GM12878 (cell line): ENCODE data around the gene ST6GALNAC3. TPM values are rescaled to one million over a fixed set of nuclear protein-coding genes. Genes with fewer than 3 reads are reported as not detected.

Experiments
- ATAC-seq: fragments of 200-7000 bp; cut with Tn5 transposase; 3 replicates; pipeline ENCODE4 v1.9.1; 2020; ENCODE audit warnings: mild to moderate bottlenecking, moderate library complexity
- Bru-seq: library from RNA; stranded (reverse); fragments of 400-500 nt; gene quantifications from one replicate; lab custom pipeline; 2021; lab: Mats Ljungman, UMichigan
- BruChase-seq, 2 experiments: library from RNA; stranded (reverse); fragments of 400-500 nt; gene quantifications; one replicate each; lab custom pipeline; 2021; lab: Mats Ljungman, UMichigan
- BruUV-seq: library from RNA; stranded (reverse); fragments of 400-500 nt; replicated peaks from 2 replicates; lab custom pipeline; 2021; lab: Mats Ljungman, UMichigan
- CTCF ChIA-PET: fragments of 300-600 bp; sonication (Branson Sonifier 250); formaldehyde crosslinking; extraction: SDS; loops from one replicate; lab custom pipeline; 2021; ENCODE audit warnings: inconsistent platforms; lab: Yijun Ruan, JAX
- POLR2A ChIA-PET: fragments of 350-600 bp; formaldehyde crosslinking; extraction: SDS; loops from one replicate; lab custom pipeline; 2021; ENCODE audit warnings: inconsistent platforms; lab: Charles Lee
- RAD21 ChIA-PET: fragments of 300-600 bp; sonication (Branson Sonifier 250); formaldehyde crosslinking; loops from one replicate; lab custom pipeline; 2023; ENCODE audit warnings: antibody characterized with exemption; ENCODE audit not compliant: unreplicated experiment; lab: Charles Lee
- SMC1A ChIA-PET: fragments of 300-600 bp; sonication (Branson Sonifier 250); formaldehyde crosslinking; loops from one replicate; lab custom pipeline; 2023; ENCODE audit not compliant: unreplicated experiment, uncharacterized antibody; lab: Charles Lee
- DNase-seq: peaks from one replicate; pipeline ENCODE4 v3.0.0-alpha.2; 2011; ENCODE audit warnings: low read depth, low spot score
- FAIRE-seq: peaks from 3 replicates; lab custom pipeline; 2011; peaks lifted over from hg19 to GRCh38; lab: Jason Lieb, UNC
- H2AFZ ChIP-seq: 2 replicates; pipeline ENCODE4 v1.6.0; 2011; ENCODE audit warnings: low read depth, low read length, control low read depth; ENCODE audit not compliant: control insufficient read depth
- H3K27ac ChIP-seq: 2 replicates; pipeline ENCODE4 v1.5.1; 2011; ENCODE audit warnings: control low read depth; ENCODE audit not compliant: control insufficient read depth, insufficient read depth
- H3K27me3 ChIP-seq, 2 experiments: replicated peaks in 1 of 2; 2 replicates each; pipeline versions ENCODE4 v1.6.0 to v1.6.1; 2011; ENCODE audit warnings: low read length in 1 of 2; ENCODE audit not compliant: control insufficient read depth in 2 of 2, insufficient read depth in 2 of 2
- H3K36me3 ChIP-seq, 2 experiments: 2 replicates each; pipeline ENCODE4 v1.5.1; 2011; ENCODE audit warnings: low read length in 1 of 2; ENCODE audit not compliant: control insufficient read depth in 2 of 2, insufficient read depth in 2 of 2
- H3K4me1 ChIP-seq: 2 replicates; pipeline ENCODE4 v1.6.1; 2011; ENCODE audit warnings: mild to moderate bottlenecking, low read length, moderate library complexity, mixed read lengths; ENCODE audit not compliant: control insufficient read depth, insufficient read depth
- H3K4me2 ChIP-seq: 2 replicates; pipeline ENCODE4 v1.6.0; 2011; ENCODE audit warnings: control low read depth; ENCODE audit not compliant: control insufficient read depth, insufficient read depth
- H3K4me3 ChIP-seq: fragments of 200-600 bp; sonication (generic); 2 replicates; pipeline ENCODE4 v1.5.1; 2016
- H3K79me2 ChIP-seq: 2 replicates; pipeline ENCODE4 v1.6.0; 2011; ENCODE audit warnings: low read length; ENCODE audit not compliant: control insufficient read depth, insufficient read depth
- H3K9ac ChIP-seq: 2 replicates; pipeline ENCODE4 v1.8.0; 2011; ENCODE audit warnings: low read length, control low read depth, mixed read lengths; ENCODE audit not compliant: control insufficient read depth, insufficient read depth
- H3K9me3 ChIP-seq: replicated peaks from 3 replicates; pipeline ENCODE4 v1.5.1; 2011; ENCODE audit warnings: mild to moderate bottlenecking, low read length; ENCODE audit not compliant: control insufficient read depth, insufficient read depth
- H4K20me1 ChIP-seq: 2 replicates; pipeline ENCODE4 v1.6.0; 2011; ENCODE audit not compliant: control insufficient read depth, insufficient read depth
- BHLHE40 ChIP-seq, 2 experiments: fragments of 450-650 bp in 1 of 2; IDR thresholded peaks; 2 replicates each; pipeline ENCODE4 v1.6.1; 2011 to 2017; ENCODE audit warnings: low read depth in 2 of 2, borderline replicate concordance in 1 of 2, improper control_type of control experiment in 1 of 2, low read length in 1 of 2, mild to moderate bottlenecking in 1 of 2
- EGR1 ChIP-seq, 2 experiments: IDR thresholded peaks; 1 replicate in 1 of 2; 2 replicates in 1 of 2; pipeline ENCODE4 v1.6.1; 2011 to 2012; ENCODE audit warnings: low read depth in 2 of 2, low read length in 2 of 2, borderline replicate concordance in 1 of 2, mild to moderate bottlenecking in 1 of 2, moderate library complexity in 1 of 2
- IKZF1 ChIP-seq: fragments of 450-650 bp; conservative IDR thresholded peaks from 2 replicates; pipeline ENCODE4 v1.6.1; 2017; ENCODE audit warnings: antibody characterized with exemption, mild to moderate bottlenecking
- NFYB ChIP-seq: IDR thresholded peaks from 2 replicates; pipeline ENCODE4 v1.6.1; 2011; ENCODE audit warnings: low read depth, mild to moderate bottlenecking, low read length, improper control_type of control experiment, moderate library complexity; ENCODE audit not compliant: insufficient read depth
- RAD51 ChIP-seq: fragments of 450-650 bp; IDR thresholded peaks from 2 replicates; pipeline ENCODE4 v1.6.1; 2016; ENCODE audit warnings: moderate library complexity, mild to moderate bottlenecking, inconsistent platforms
- WGBS: methylation state at CpG from one replicate; pipeline ENCODE4 v1.1.6; 2016; ENCODE audit warnings: low lambda C conversion rate; ENCODE audit not compliant: insufficient replicate concordance, insufficient coverage; ENCODE audit errors: missing lambda C conversion rate; 5-methylcytosine and 5-hydroxymethylcytosine counted together
- in situ Hi-C: fragments of 300-500 bp; cut with MboI; formaldehyde crosslinking; loops from 9 replicates; pipeline ENCODE4 v1.14.3; 2018; ENCODE audit warnings: mixed read lengths
- intact Hi-C: fragments of 100-400 bp; cut with micrococcal nuclease; formaldehyde crosslinking; loops from one replicate; pipeline ENCODE4 v1.14.2; 2022; ENCODE audit not compliant: unreplicated experiment
- long read RNA-seq, 2 experiments: library from polyadenylated mRNA; unstranded; transcript quantifications; one replicate each; pipeline ENCODE4 v2.0.0, GENCODE V29; 2019 to 2020
- polyA minus RNA-seq, 3 experiments: library from RNA; depleted of rRNA, polyadenylated mRNA; stranded (reverse); fragments of >200 nt; gene quantifications; 2 replicates each; pipeline ENCODE4 v1.2.3, GENCODE V29; 2011
- polyA plus RNA-seq, 11 experiments: library from polyadenylated mRNA; depleted of rRNA in 4 of 11; unstranded in 6 of 11; stranded (reverse) in 5 of 11; fragments of >200 nt; fragmentation: Nextera tagmentation in 4 of 11; fragmentation: Illumina TruSeq in 1 of 11; extraction: Ambion mirVana in 4 of 11; extraction: Trizol in 1 of 11; gene quantifications; 1 replicate in 1 of 11; 2 replicates in 10 of 11; pipeline versions ENCODE4 v1.2.1 to v1.2.3, GENCODE V29; 2011 to 2016; ENCODE audit warnings: inconsistent platforms in 2 of 11, missing spikeins in 2 of 11, low read depth in 1 of 11
- total RNA-seq, 4 experiments: library from RNA; depleted of rRNA in 3 of 4; stranded (reverse); fragments of >200 nt in 3 of 4; fragmentation: Illumina TruSeq in 1 of 4; extraction: Trizol in 1 of 4; gene quantifications; 2 replicates each; pipeline versions ENCODE4 v1.2.1 to v1.2.3, GENCODE V29; 2013 to 2021
- TF ChIP-seq, protein P1 (sequence below): fragments of 450-650 bp; formaldehyde crosslinking; IDR thresholded peaks from 2 replicates; pipeline ENCODE4 v1.4.0; 2022; ENCODE audit warnings: mild to moderate bottlenecking, moderate library complexity
- TF ChIP-seq, protein P2 (sequence below): IDR thresholded peaks from 2 replicates; pipeline ENCODE4 v1.6.1; 2011; ENCODE audit warnings: low read depth, low read length, improper control_type of control experiment, borderline replicate concordance
- TF ChIP-seq, protein P3 (sequence below): fragments of 450-650 bp; IDR thresholded peaks from 2 replicates; pipeline ENCODE4 v1.6.1; 2018; ENCODE audit warnings: borderline replicate concordance, mild to moderate bottlenecking; ENCODE audit not compliant: partially characterized antibody

The ST6GALNAC3 gene
- 0.23 and 1.0 TPM in 2 replicates for total RNA-seq (2013; cell fraction: nucleolus; rRNA removed)
- total RNA-seq (2014; rRNA removed) (0.27 and 0.68 TPM in 2 replicates), total RNA-seq (2014; rRNA removed; fragmentation: Illumina TruSeq; extraction: Trizol) (0.18 and 0.23 TPM in 2 replicates), total RNA-seq (2021) (0.19 and 0.26 TPM in 2 replicates), polyA plus RNA-seq (2011; rRNA removed) (0.50 and 0.97 TPM in 2 replicates), polyA plus RNA-seq (2014; fragmentation: Illumina TruSeq; extraction: Trizol) (0.07 and 0.10 TPM in 2 replicates), polyA plus RNA-seq (2014; fragmentation: Nextera tagmentation; extraction: Ambion mirVana) (under 1 TPM in 1 of 2 experiments, not detected in 1; 0.04 TPM), polyA plus RNA-seq (2014; rRNA removed) (0.04 and 0.10 TPM in 2 replicates), polyA plus RNA-seq (2016; fragmentation: Nextera tagmentation; extraction: Ambion mirVana) (not detected), polyA minus RNA-seq (2011; rRNA and poly(A)+ RNA removed) (0.44 and 0.98 TPM in 2 replicates), Bru-seq, nascent RNA (percentile 26 among the genes with signal in this experiment), BruChase-seq, experiment 1, labeled RNA remaining after a 6-hour chase (percentile 22 among the genes with signal in this experiment), BruChase-seq, experiment 2, labeled RNA remaining after a 2-hour chase (percentile 29 among the genes with signal in this experiment)
- polyA plus RNA-seq (2011; ENCODE audit: low read depth): not detected
- polyA plus RNA-seq (2011; cell fraction: cytosol; rRNA removed): 0.10 TPM in 2 replicates
- polyA plus RNA-seq (2011; cell fraction: nucleus; rRNA removed): 0.09 and 0.23 TPM in 2 replicates
- polyA plus RNA-seq (2012): not detected in 2 replicates
- polyA minus RNA-seq (2011; cell fraction: cytosol; rRNA and poly(A)+ RNA removed): not detected in 2 replicates
- 1.1 and 1.2 TPM in 2 replicates for polyA minus RNA-seq (2011; cell fraction: nucleus; rRNA and poly(A)+ RNA removed)
- long read RNA-seq, experiment 1, partial matches to known transcripts: 0 of 1 reads
- long read RNA-seq, experiment 1, other reads (novel, unspliced or antisense): 1 of 1 reads
- long read RNA-seq, experiment 2, partial matches to known transcripts: 0 of 4 reads
- long read RNA-seq, experiment 2, other reads (novel, unspliced or antisense): 4 of 4 reads

GRCh38 chr1:76074321-76075187 is at the start of gene ST6GALNAC3:
Gene ST6GALNAC3 (plus strand): TSS chr1:76074746.
- ATAC-seq (peak; percentile 96), FAIRE-seq (no peak), DNase-seq (no peak)
- peak within 1 kb of the TSS; percentile 82 for H3K4me2 ChIP-seq
- H3K27me3 ChIP-seq: no peaks in the 10 kb centered on the region
- RAD21 ChIA-PET: interaction anchor here (0.6 kb wide), 1 partner anchor 165 kb away, joined by 4 read pairs; no protein-coding TSS in a partner anchor
- H3K4me1 ChIP-seq: peaks cover 2% of the 10 kb centered on the region; the same call in 1 of the 2 replicates
- in situ Hi-C loops (no loop called here), intact Hi-C loops (no loop called here)
- no TSS peak for BruUV-seq
- H3K79me2 ChIP-seq: no peaks in the 10 kb centered on the region
- 24% methylated on average over 38 of the region's 59 CpGs for WGBS
- H2AFZ ChIP-seq: peak within 1 kb of the TSS; percentile 80
- H3K9me3 ChIP-seq: no peaks in the 10 kb centered on the region
- H3K27ac ChIP-seq: no peak within 1 kb of the TSS
- SMC1A ChIA-PET: no interaction called here
- no peaks in the 10 kb centered on the region for H4K20me1 ChIP-seq
- peak within 1 kb of the TSS; percentile 50; the same call in 1 of the 2 replicates for H3K4me3 ChIP-seq
- POLR2A ChIA-PET: interaction anchor here (0.5 to 0.6 kb wide), 2 partner anchors 78 to 1320 kb away, joined by 3 read pairs; no protein-coding TSS in a partner anchor
- no peak within 1 kb of the TSS for H3K9ac ChIP-seq
- H3K36me3 ChIP-seq: no peaks in the 10 kb centered on the region
- CTCF ChIA-PET: interaction anchor here (0.6 to 1.0 kb wide), 2 partner anchors 44 to 346 kb away, joined by 3 read pairs; no protein-coding TSS in a partner anchor
- TF ChIP-seq BHLHE40 (IDR thresholded peaks at IDR 0.05; ENCODE audit: borderline replicate concordance in 1 of 2, low read depth in 2 of 2, low read length in 1 of 2) (peak; percentile 70 to 91), NFYB (peak; percentile 46; the same call in 1 of the 2 replicates), RAD51 (peak; percentile 41; the same call in 1 of the 2 replicates), IKZF1 (0 out of 2 replicates have a peak, but pooled peaks have one; percentile 33), EGR1 (IDR thresholded peaks at IDR 0.05; ENCODE audit: borderline replicate concordance in 1 of 2, low read depth in 2 of 2, low read length in 2 of 2) (peak in 1 of 2 experiments; percentile 8; a peak in 1 of 3 replicates)
- TF ChIP-seq, protein P1, sequence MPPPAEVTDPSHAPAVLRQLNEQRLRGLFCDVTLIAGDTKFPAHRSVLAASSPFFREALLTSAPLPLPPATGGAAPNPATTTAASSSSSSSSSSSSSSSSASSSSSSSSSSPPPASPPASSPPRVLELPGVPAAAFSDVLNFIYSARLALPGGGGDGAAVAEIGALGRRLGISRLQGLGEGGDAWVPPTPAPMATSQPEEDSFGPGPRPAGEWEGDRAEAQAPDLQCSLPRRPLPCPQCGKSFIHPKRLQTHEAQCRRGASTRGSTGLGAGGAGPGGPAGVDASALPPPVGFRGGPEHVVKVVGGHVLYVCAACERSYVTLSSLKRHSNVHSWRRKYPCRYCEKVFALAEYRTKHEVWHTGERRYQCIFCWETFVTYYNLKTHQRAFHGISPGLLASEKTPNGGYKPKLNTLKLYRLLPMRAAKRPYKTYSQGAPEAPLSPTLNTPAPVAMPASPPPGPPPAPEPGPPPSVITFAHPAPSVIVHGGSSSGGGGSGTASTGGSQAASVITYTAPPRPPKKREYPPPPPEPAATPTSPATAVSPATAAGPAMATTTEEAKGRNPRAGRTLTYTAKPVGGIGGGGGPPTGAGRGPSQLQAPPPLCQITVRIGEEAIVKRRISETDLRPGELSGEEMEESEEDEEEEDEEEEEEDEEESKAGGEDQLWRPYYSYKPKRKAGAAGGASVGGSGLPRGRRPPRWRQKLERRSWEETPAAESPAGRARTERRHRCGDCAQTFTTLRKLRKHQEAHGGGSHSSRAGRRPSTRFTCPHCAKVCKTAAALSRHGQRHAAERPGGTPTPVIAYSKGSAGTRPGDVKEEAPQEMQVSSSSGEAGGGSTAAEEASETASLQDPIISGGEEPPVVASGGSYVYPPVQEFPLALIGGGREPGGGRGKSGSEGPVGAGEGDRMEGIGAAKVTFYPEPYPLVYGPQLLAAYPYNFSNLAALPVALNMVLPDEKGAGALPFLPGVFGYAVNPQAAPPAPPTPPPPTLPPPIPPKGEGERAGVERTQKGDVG (CRISPR knock-in tag): no peak
- TF ChIP-seq, protein P2, sequence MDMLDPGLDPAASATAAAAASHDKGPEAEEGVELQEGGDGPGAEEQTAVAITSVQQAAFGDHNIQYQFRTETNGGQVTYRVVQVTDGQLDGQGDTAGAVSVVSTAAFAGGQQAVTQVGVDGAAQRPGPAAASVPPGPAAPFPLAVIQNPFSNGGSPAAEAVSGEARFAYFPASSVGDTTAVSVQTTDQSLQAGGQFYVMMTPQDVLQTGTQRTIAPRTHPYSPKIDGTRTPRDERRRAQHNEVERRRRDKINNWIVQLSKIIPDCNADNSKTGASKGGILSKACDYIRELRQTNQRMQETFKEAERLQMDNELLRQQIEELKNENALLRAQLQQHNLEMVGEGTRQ: peak; percentile 31; the same call in 1 of the 2 replicates
- TF ChIP-seq, protein P3, sequence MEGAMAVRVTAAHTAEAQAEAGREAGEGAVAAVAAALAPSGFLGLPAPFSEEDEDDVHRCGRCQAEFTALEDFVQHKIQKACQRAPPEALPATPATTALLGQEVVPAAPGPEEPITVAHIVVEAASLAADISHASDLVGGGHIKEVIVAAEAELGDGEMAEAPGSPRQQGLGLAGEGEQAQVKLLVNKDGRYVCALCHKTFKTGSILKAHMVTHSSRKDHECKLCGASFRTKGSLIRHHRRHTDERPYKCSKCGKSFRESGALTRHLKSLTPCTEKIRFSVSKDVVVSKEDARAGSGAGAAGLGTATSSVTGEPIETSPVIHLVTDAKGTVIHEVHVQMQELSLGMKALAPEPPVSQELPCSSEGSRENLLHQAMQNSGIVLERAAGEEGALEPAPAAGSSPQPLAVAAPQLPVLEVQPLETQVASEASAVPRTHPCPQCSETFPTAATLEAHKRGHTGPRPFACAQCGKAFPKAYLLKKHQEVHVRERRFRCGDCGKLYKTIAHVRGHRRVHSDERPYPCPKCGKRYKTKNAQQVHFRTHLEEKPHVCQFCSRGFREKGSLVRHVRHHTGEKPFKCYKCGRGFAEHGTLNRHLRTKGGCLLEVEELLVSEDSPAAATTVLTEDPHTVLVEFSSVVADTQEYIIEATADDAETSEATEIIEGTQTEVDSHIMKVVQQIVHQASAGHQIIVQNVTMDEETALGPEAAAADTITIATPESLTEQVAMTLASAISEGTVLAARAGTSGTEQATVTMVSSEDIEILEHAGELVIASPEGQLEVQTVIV: no peak
